GM12874 (cell line): ENCODE data around the gene FAM227B.

Experiments
- TF ChIP-seq, protein P1 (sequence below): IDR thresholded peaks from 2 replicates; pipeline ENCODE4 v1.5.1; 2011; ENCODE audit warnings: low read depth, mild to moderate bottlenecking, control low read depth, low read length, moderate library complexity; ENCODE audit not compliant: insufficient read depth

FAM227B gene

DNA sequence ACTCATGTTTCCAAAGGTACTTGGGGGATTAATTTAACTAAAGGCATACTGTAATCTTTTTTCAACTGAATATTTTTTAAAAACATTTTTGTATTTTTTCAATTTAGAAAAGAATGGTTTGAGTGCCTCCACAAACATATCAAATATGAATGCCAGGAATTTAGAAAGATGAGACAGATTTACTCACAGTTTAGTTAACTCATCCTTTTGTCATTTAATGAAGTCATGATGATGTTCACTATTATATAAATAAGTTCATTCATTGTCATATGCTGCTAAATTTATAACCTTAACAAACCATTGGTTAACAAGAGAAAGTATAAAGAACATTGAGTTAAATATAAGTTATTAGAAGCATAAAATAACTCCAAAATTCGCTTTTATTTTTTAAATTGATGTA is 147.6 kb downstream of the FAM227B start:
- TF ChIP-seq, protein P1, sequence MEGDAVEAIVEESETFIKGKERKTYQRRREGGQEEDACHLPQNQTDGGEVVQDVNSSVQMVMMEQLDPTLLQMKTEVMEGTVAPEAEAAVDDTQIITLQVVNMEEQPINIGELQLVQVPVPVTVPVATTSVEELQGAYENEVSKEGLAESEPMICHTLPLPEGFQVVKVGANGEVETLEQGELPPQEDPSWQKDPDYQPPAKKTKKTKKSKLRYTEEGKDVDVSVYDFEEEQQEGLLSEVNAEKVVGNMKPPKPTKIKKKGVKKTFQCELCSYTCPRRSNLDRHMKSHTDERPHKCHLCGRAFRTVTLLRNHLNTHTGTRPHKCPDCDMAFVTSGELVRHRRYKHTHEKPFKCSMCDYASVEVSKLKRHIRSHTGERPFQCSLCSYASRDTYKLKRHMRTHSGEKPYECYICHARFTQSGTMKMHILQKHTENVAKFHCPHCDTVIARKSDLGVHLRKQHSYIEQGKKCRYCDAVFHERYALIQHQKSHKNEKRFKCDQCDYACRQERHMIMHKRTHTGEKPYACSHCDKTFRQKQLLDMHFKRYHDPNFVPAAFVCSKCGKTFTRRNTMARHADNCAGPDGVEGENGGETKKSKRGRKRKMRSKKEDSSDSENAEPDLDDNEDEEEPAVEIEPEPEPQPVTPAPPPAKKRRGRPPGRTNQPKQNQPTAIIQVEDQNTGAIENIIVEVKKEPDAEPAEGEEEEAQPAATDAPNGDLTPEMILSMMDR: no peak

DNA sequence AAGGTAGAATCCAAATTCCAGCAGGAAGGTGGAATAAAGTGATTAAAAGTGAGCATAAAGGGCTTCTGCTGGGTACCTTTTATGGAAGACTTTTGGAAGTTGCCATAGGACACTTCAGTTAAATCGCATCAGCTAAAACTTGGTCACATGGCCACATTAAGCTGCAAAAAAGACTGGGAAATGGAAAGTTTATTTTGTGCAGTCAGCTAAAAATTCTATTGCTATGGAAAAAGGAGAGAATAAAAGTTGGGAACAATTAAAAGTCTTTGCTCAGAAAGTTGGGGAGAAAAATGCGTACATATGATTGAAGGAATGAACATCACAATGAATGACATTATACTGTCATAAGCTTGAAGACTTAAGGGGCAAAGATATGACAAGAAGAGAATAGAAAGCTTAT is 148.3 kb downstream of the FAM227B start:
- TF ChIP-seq, protein P1: no peak

DNA sequence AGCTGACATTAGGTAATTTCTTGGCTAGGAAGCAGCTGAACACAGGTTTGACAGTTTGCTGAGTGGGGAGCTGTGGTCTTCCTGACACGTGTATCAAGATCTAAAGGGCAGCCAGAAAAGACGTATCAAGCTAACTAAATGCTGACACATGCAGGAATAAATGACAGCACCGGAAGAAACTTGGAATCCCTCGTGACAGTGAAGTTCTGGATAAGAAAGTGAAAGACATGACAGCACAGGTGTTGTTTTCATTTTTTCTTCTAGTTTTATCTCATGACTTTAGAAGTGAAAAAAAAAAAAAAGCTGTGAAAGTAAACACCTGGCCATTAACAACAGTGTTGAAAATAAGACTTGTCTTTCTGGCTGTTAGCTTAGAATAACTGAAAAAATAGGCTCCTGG is 148.9 kb downstream of the FAM227B start:
- TF ChIP-seq, protein P1: no peak

DNA sequence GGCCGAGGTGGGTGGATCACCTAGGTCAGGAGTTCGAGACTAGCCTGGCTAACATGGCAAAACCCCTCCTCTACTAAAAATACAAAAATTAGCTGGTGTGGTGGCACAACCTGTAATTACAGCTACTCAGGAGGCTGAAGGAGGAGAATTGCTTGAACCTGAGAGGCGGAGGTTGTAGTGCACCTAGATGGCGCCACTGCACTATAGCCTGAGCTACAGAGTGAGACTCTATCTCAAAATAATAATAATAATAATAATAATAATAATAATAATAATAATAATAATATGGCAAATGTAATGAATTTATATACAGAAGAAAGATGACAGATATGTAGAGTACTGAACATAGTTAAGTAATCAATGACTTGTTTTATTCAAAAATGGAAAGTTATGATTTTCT is 149.4 kb downstream of the FAM227B start:
- TF ChIP-seq, protein P1: peak; percentile 32; the same call in 1 of the 2 replicates

DNA sequence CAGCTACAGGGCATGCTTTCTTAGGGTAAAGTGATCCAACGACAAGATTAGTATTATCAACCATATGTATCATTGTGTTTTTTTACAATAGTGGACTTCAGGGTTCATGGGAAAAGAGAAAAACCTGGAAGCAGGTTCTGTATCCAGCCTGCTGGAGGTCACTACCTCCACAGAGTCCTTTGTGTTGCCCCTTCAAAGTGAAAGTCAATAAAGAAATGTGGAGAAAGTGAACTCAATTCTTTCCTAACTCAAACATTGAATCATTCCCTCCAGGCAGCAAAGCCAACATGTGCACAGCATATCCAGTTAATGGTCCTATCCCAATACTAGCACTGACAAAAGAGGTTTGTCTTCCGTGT is 152.2 kb downstream of the FAM227B start:
- TF ChIP-seq, protein P1: no peak

DNA sequence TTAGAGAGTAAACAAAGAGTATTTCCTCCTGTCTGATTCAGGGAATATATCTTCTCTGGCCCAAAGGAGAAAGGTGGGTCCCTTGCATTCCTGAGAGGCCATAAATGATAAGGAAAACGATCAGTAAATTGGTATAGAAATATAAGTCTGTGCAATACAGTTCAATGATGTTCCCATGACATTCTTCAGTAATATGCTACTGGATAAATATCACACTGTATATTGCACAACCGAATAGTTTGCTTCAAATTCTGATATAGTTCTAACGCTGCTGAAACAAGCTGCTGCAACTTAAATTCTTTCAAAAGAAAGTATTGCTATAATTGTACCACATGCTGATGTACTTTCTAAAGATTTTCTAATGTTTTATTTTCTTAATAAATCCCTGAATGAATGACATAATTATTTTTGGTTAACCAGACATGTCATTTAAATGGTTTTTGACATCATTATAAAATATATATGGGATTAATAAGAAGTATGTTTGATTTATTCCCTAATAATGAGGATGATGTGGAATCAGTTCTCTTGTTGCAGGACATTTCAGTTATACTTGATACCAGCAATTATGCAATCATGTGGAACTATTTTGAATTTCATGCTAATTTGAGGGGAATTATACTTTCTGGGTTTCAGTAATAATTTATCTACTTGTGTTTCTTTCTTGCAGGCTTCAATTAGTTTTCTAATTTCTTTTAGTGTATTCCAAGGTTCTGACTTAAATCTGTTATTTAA is 152.7 kb downstream of the FAM227B start:
- TF ChIP-seq, protein P1: no peak

DNA sequence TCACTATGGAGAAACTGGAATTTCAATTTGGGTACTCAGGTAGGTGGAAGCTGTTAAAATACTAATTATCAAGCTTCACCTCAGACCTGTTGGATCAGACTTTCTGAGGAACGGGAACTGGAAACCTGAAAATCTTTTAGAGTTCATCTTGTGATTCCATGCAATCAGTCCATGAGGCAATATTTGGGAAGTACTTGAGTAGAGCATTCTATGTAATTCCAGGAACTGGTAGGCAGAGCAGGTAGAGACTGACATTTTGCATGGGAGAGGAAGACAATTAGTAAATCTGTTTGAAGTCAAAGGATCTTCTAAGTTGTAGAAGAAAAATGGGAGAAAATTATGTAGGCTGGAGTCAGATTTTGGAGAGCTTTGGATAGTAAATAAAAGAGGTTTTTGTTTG is 154.5 kb downstream of the FAM227B start:
- TF ChIP-seq, protein P1: no peak

DNA sequence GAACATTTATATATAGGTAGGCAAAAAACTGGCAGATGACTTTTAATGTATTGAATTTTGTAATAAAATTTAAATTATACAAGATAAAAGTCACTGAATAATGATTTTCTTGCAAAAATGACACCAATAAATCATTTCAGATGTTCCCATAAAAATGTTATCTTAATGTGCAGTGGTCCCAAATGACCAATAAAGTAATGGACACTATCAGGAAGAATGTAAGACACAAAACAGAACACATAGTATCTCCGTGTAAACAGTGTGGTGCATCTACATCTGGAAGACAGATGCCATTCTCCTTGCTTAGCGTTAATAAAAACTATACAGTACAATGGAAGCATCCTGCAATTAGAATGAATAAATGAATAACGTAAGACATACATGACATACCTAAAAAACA is 156.1 kb downstream of the FAM227B start:
- TF ChIP-seq, protein P1: no peak
